ENCODE data around the gene PYCARD. TPM values are rescaled to one million over a fixed set of nuclear protein-coding genes. Genes with fewer than 3 reads are reported as not detected.

PYCARD gene
- total and polyA plus RNA-seq, 9 of the 15 experiments (the other 6 are each of a cell fraction or from before 2014, with no cell fraction given) = 1.3 to 28.4 (median 6.0) TPM

DNA sequence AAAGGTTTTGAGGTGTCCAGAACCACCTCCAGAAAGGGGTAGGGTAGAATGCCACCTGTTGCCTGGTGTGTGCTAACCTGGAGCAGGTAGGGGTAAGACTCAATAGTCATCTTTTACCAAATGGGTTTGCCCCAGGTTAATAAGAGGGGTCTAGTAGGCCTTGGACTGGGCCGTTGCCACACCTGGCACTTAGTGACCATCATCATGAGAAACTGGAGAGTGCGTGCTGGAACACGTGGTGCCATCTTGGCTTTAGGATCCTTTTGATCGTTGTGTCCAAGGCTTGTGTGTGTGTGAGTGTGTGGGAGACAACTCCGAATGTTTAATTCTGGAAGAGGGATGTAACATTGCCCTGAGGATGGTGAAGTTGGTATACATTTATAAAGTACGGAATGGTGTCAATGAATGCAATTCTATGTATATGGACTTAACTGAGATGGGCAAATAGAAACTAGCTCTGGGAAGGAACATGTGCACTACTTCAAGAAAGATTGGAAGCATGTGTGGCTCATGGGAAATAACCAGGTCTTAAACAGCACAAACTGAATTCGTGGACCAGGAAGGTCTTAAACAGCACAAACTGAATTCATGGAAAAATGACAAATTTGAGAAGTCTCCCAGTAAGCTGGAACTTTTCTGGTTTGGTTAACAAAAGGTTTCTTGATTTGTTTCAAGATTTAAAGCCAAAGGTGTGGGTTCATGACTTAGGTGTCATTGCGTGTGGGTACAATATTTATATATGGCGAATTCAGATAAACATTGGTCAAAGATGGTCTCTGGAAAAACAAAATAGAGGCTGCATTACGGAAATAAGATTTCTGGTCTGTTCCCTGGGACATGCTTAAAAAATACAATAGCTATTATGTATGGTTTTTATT lies 15.4 kb downstream of the PYCARD start (continued):
- TF ChIP-seq, protein P1, sequence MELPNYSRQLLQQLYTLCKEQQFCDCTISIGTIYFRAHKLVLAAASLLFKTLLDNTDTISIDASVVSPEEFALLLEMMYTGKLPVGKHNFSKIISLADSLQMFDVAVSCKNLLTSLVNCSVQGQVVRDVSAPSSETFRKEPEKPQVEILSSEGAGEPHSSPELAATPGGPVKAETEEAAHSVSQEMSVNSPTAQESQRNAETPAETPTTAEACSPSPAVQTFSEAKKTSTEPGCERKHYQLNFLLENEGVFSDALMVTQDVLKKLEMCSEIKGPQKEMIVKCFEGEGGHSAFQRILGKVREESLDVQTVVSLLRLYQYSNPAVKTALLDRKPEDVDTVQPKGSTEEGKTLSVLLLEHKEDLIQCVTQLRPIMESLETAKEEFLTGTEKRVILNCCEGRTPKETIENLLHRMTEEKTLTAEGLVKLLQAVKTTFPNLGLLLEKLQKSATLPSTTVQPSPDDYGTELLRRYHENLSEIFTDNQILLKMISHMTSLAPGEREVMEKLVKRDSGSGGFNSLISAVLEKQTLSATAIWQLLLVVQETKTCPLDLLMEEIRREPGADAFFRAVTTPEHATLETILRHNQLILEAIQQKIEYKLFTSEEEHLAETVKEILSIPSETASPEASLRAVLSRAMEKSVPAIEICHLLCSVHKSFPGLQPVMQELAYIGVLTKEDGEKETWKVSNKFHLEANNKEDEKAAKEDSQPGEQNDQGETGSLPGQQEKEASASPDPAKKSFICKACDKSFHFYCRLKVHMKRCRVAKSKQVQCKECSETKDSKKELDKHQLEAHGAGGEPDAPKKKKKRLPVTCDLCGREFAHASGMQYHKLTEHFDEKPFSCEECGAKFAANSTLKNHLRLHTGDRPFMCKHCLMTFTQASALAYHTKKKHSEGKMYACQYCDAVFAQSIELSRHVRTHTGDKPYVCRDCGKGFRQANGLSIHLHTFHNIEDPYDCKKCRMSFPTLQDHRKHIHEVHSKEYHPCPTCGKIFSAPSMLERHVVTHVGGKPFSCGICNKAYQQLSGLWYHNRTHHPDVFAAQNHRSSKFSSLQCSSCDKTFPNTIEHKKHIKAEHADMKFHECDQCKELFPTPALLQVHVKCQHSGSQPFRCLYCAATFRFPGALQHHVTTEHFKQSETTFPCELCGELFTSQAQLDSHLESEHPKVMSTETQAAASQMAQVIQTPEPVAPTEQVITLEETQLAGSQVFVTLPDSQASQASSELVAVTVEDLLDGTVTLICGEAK (IDR thresholded peaks at IDR 0.05) = no peak
- TF ChIP-seq, protein P1 (CRISPR knock-in tag; IDR thresholded peaks at IDR 0.05) = 0 out of 2 replicates have a peak, but pooled peaks have one; percentile 24
- no peak for TF ChIP-seq NEUROD1 (IDR thresholded peaks at IDR 0.05; ENCODE audit: borderline replicate concordance, low read depth, low read length, partially characterized antibody)
- no peak for TF ChIP-seq PYGO2 (tag; IDR thresholded peaks at IDR 0.05)
- TF ChIP-seq ETV5 (CRISPR knock-in tag; IDR thresholded peaks at IDR 0.05; ENCODE audit: low read depth) = no peak
- TF ChIP-seq, protein P2, sequence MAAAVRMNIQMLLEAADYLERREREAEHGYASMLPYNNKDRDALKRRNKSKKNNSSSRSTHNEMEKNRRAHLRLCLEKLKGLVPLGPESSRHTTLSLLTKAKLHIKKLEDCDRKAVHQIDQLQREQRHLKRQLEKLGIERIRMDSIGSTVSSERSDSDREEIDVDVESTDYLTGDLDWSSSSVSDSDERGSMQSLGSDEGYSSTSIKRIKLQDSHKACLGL (CRISPR knock-in tag; IDR thresholded peaks at IDR 0.05; ENCODE audit: borderline replicate concordance, poor library complexity, severe bottlenecking) = no peak
- TF ChIP-seq HDAC2 (IDR thresholded peaks at IDR 0.05) = no peak
- TF ChIP-seq ELF2 (CRISPR knock-in tag; IDR thresholded peaks at IDR 0.05) = 0 out of 2 replicates have a peak, but pooled peaks have one; percentile 7
- TF ChIP-seq BRCA1 (IDR thresholded peaks at IDR 0.05) = no peak
- TF ChIP-seq BRCA1 (CRISPR knock-in tag; IDR thresholded peaks at IDR 0.05) = no peak
- TF ChIP-seq TARDBP (IDR thresholded peaks at IDR 0.05) = no peak
- 0 out of 2 replicates have a peak, but pooled peaks have one; percentile 10 for TF ChIP-seq POLR2AphosphoS5 (IDR thresholded peaks at IDR 0.05; ENCODE audit: control insufficient read depth, insufficient read depth, low read depth, low read length)
- TF ChIP-seq NBN (IDR thresholded peaks at IDR 0.05; ENCODE audit: low read depth) = no peak
- TF ChIP-seq NFIC (IDR thresholded peaks at IDR 0.05) = no peak
- TF ChIP-seq JUNB (CRISPR knock-in tag; conservative IDR thresholded peaks at IDR 0.05) = no peak
- TF ChIP-seq, protein P3, sequence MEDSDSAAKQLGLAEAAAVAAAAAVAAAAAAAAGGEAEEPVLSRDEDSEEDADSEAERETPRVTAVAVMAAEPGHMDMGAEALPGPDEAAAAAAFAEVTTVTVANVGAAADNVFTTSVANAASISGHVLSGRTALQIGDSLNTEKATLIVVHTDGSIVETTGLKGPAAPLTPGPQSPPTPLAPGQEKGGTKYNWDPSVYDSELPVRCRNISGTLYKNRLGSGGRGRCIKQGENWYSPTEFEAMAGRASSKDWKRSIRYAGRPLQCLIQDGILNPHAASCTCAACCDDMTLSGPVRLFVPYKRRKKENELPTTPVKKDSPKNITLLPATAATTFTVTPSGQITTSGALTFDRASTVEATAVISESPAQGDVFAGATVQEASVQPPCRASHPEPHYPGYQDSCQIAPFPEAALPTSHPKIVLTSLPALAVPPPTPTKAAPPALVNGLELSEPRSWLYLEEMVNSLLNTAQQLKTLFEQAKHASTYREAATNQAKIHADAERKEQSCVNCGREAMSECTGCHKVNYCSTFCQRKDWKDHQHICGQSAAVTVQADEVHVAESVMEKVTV (CRISPR knock-in tag; IDR thresholded peaks at IDR 0.05) = no peak
- no peak for TF ChIP-seq ZNF354B (CRISPR knock-in tag; IDR thresholded peaks at IDR 0.05)
- no peak for TF ChIP-seq SREBF1 (IDR thresholded peaks at IDR 0.05; ENCODE audit: borderline replicate concordance, low read depth, low read length)

Data from K562 (cell line).